GM19328 (cell line): ENCODE results near the gene AP1M1.

Experiments
- ATAC-seq: cut with Tn5 transposase; IDR thresholded peaks from one replicate; pipeline ENCODE4 v1.9.1; 2021; ENCODE audit warnings: mild to moderate bottlenecking, moderate library complexity; ENCODE audit not compliant: unreplicated experiment

The AP1M1 gene

GRCh38 chr19:16293118-16294091 is 95.7 kb downstream of the AP1M1 start:
- ATAC-seq = no peak

DNA sequence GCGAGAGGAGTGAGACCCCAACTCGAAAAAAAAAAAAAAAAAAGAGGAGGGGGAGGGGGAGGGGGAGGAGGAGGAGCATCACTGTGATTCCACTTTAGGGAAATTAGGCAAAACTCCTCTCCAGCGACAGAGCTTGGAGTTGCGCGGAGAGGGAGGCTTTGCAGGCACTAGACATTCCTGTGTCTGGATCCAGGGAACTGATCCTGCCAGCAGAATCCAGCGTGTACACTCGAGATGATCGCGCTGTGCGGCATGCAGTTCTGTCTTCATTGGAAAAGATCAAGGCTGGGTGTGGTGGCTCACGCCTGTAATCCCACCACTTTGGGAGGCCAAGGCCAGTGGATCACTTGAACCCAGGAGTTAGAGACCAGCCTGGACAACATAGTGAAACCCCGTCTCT is 97.3 kb downstream of the AP1M1 start:
- ATAC-seq = no peak
